ENCODE data around the gene ADAM10. TPM values are rescaled to one million over a fixed set of nuclear protein-coding genes. Genes with fewer than 3 reads are reported as not detected.

ADAM10 gene
- total and polyA plus RNA-seq, 2 of the 8 experiments (the other 6 are each of a cell fraction or from before 2014, with no cell fraction given), result 46.5 to 163 TPM

DNA sequence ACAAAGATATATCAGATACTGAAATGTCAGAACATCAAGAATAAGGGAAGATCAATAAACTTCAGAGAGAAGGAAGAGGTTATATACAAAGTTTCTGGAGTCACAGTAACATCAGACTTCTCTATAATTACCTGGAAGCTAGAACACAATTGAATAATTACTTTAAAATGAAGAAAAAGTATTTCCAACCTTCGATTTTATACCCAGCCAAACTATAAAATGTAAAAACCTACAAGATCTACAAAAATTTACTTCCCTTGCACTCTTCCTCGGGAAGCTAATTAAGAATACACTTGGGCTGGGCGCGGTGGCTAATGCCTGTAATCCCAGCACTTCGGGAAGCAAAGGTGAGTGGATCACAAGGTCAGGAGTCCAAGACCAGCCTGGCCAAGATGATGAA lies 15.0 kb upstream of the ADAM10 start:
- ChIA-PET POLR2A (ENCODE audit: partially characterized antibody) (no interaction called here), CTCF (ENCODE audit: partially characterized antibody) (no interaction called here)
- H3K79me1 ChIP-seq (ENCODE audit: low read depth, low read length), result no peaks in the 10 kb centered on the region
- no peak overlapping the region for H4K8ac ChIP-seq (ENCODE audit: extremely low read depth, insufficient read depth, low read length)
- no peak overlapping the region for H3K4me3 ChIP-seq (ENCODE audit: extremely low read depth in 1 of 4, insufficient read depth in 2 of 4, low read depth in 3 of 4, low read length in 4 of 4)
- H3K14ac ChIP-seq (ENCODE audit: insufficient read length), result no peak overlapping the region
- H4K20me1 ChIP-seq (replicated peaks in 1 of 2; ENCODE audit: control insufficient read depth in 1 of 2, insufficient read depth in 2 of 2, low read length in 2 of 2), result no peaks in the 10 kb centered on the region
- no peaks in the 10 kb centered on the region for H3K36me3 ChIP-seq (ENCODE audit: control insufficient read depth in 2 of 4, insufficient read depth in 4 of 4, low read length in 3 of 4)
- no peak overlapping the region for H4K5ac ChIP-seq (ENCODE audit: insufficient read length, low read depth, low read length)
- WGBS, 2 experiments (ENCODE audit: extremely low coverage in 1 of 2, insufficient coverage in 1 of 2, insufficient read length in 1 of 2, insufficient replicate concordance in 2 of 2, low coverage in 1 of 2, low lambda C conversion rate in 2 of 2, missing lambda C conversion rate in 1 of 2), result 91% methylated on average over 5 of the region's 5 CpGs; no CpG with 5 or more reads in 1 of the 2 experiments
- H3K4me1 ChIP-seq (replicated peaks in 1 of 4; ENCODE audit: control insufficient read depth in 3 of 4, insufficient read depth in 4 of 4, low read length in 3 of 4), result peaks cover 0 to 2% (median 0%) of the 10 kb centered on the region in 4 experiments; a peak in 1 of 7 replicates
- no peak overlapping the region for H3K18ac ChIP-seq (ENCODE audit: extremely low read depth, low read length)
- no peak overlapping the region for H2BK120ac ChIP-seq (replicated peaks; ENCODE audit: low read depth, low read length)
- no peak for TF ChIP-seq CBX5 (IDR thresholded peaks at IDR 0.05; ENCODE audit: low read depth, low read length)
- no peak for TF ChIP-seq POU5F1 (IDR thresholded peaks at IDR 0.05; ENCODE audit: low read depth, low read length)
- no peak for TF ChIP-seq SP2 (IDR thresholded peaks at IDR 0.05; ENCODE audit: low read length)
- TF ChIP-seq, protein P1, sequence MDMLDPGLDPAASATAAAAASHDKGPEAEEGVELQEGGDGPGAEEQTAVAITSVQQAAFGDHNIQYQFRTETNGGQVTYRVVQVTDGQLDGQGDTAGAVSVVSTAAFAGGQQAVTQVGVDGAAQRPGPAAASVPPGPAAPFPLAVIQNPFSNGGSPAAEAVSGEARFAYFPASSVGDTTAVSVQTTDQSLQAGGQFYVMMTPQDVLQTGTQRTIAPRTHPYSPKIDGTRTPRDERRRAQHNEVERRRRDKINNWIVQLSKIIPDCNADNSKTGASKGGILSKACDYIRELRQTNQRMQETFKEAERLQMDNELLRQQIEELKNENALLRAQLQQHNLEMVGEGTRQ (IDR thresholded peaks at IDR 0.05; ENCODE audit: low read length), result no peak
- no peak for TF ChIP-seq TEAD4 (IDR thresholded peaks at IDR 0.05; ENCODE audit: low read depth, low read length)
- TF ChIP-seq POLR2AphosphoS5 (IDR thresholded peaks at IDR 0.05; ENCODE audit: low read depth, low read length), result no peak
- no peak for TF ChIP-seq RAD21 (IDR thresholded peaks at IDR 0.05 in 1 of 2, conservative IDR thresholded peaks at IDR 0.05 in 1 of 2; ENCODE audit: low read depth in 2 of 2, low read length in 2 of 2)
- no peak for TF ChIP-seq JUN (IDR thresholded peaks at IDR 0.05; ENCODE audit: low read depth, low read length)
- no peak for TF ChIP-seq SP4 (IDR thresholded peaks at IDR 0.05; ENCODE audit: low read length)
- no peak overlapping the region for H2BK15ac ChIP-seq (ENCODE audit: low read length)
- DNase-seq (ENCODE audit: low read depth in 1 of 2, low spot score in 2 of 2) (no peak), FAIRE-seq (no peak)
- H3K79me2 ChIP-seq (ENCODE audit: control insufficient read depth in 1 of 2, insufficient read depth in 2 of 2, low read length in 2 of 2), result no peaks in the 10 kb centered on the region
- no peak overlapping the region for H3K23ac ChIP-seq (ENCODE audit: insufficient read length)
- no peak overlapping the region for H3K4ac ChIP-seq (replicated peaks; ENCODE audit: insufficient read length, low read depth, low read length)
- H4K91ac ChIP-seq (replicated peaks; ENCODE audit: insufficient read length, low read length), result no peak overlapping the region
- no peak overlapping the region for H2AFZ ChIP-seq (ENCODE audit: low read length)
- H3K27me3 ChIP-seq (replicated peaks in 1 of 4; ENCODE audit: control insufficient read depth in 3 of 4, extremely low read depth in 1 of 4, insufficient read depth in 3 of 4, low read length in 3 of 4), result no peaks in the 10 kb centered on the region
- H3K9me3 ChIP-seq (ENCODE audit: insufficient read depth in 2 of 2, low read depth in 1 of 2, low read length in 1 of 2), result no peaks in the 10 kb centered on the region
- no peak overlapping the region for H3K9ac ChIP-seq (replicated peaks in 1 of 4; ENCODE audit: extremely low read depth in 1 of 4, low read depth in 3 of 4, low read length in 3 of 4)
- H2BK5ac ChIP-seq (ENCODE audit: low read depth, low read length), result no peak overlapping the region
- H3K23me2 ChIP-seq (ENCODE audit: low read depth, low read length), result no peaks in the 10 kb centered on the region
- H2AK5ac ChIP-seq (ENCODE audit: low read depth, low read length), result no peak overlapping the region
- no peak overlapping the region for H3K4me2 ChIP-seq (ENCODE audit: insufficient read depth in 1 of 2, low read depth in 2 of 2, low read length in 2 of 2)
- no peak overlapping the region for H2BK12ac ChIP-seq (ENCODE audit: low read depth, low read length)
- H3K56ac ChIP-seq (replicated peaks; ENCODE audit: insufficient read length, low read depth, low read length), result no peak overlapping the region
- H2BK20ac ChIP-seq (ENCODE audit: low read length), result no peak overlapping the region
- no peak overlapping the region for H3K27ac ChIP-seq (ENCODE audit: low read depth, low read length)

All from H1 (cell line).